H1 (cell line): ENCODE measurements around the gene SIGLEC14. TPM values are rescaled to one million over a fixed set of nuclear protein-coding genes. Genes with fewer than 3 reads are reported as not detected.

Experiments used
- ASH2L ChIP-seq: fragments of 200-600, 300-600 bp; sonication (generic); IDR thresholded peaks from one replicate; pipeline ENCODE4 v1.7.1; 2017; ENCODE audit warnings: low read length
- EGR1 ChIP-seq: IDR thresholded peaks from 2 replicates; pipeline ENCODE4 v1.6.1; 2011; ENCODE audit warnings: low read depth, low read length, borderline replicate concordance
- KDM5A ChIP-seq: fragments of 200-600 bp; IDR thresholded peaks from 2 replicates; pipeline ENCODE4 v1.7.1; 2012; ENCODE audit warnings: mild to moderate bottlenecking, low read length, inconsistent platforms, mixed read lengths
- NRF1 ChIP-seq: IDR thresholded peaks from 2 replicates; pipeline ENCODE4 v1.6.1; 2011; ENCODE audit warnings: mild to moderate bottlenecking, low read depth, low read length, improper control_type of control experiment
- TCF12 ChIP-seq: IDR thresholded peaks from 2 replicates; pipeline ENCODE4 v1.6.1; 2011; ENCODE audit warnings: low read depth, mild to moderate bottlenecking, low read length
- polyA plus RNA-seq, 7 experiments: library from polyadenylated mRNA; depleted of rRNA in 3 of 7; stranded (reverse) in 5 of 7; unstranded in 2 of 7; fragments of >200 nt in 5 of 7; fragments of 200-250 nt in 2 of 7; gene quantifications; 1 replicate in 5 of 7; 2 replicates in 1 of 7; 4 replicates in 1 of 7; pipeline versions ENCODE4 v1.2.1 to v1.2.3, GENCODE V29; 2011 to 2013; ENCODE audit warnings: missing spikeins in 2 of 7, mixed read lengths in 2 of 7
- total RNA-seq: library from RNA; stranded (reverse); fragmentation: NEBNext Ultra II Directional; extraction: Animal tissue kit (Norgen Biotek cat#: 25700); gene quantifications from 2 replicates; pipeline ENCODE4 v1.2.1, GENCODE V29; 2021
- TF ChIP-seq, protein P1 (sequence below): fragments of 300-600 bp; sonication (generic); IDR thresholded peaks from 2 replicates; pipeline ENCODE4 v1.7.1; 2012; ENCODE audit warnings: low read length, moderate library complexity, mild to moderate bottlenecking, inconsistent platforms; ENCODE audit not compliant: insufficient replicate concordance

Gene SIGLEC14
- total and polyA plus RNA-seq, 2 of the 8 experiments (the other 6 are each of a cell fraction or from before 2014, with no cell fraction given), result not detected

DNA sequence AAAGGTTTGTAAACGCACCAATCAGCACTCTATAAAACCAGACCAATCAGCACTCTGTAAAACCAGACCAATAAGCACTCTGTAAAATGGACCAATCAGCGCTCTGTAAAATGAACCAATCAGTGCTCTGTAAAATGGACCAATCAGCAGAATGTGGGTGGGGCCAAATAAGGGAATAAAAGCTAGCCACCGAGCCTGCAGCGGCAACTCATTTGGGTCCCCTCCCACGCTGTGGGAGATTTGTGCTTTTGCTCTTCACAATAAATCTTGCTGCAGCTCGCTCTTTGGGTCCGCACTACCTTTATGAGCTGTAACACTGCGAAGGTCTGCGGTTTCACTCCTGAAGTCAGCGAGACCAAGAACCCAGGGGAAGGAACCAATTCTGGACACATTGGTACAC, 47.5 kb downstream of the SIGLEC14 start (continued):
- TF ChIP-seq, protein P1, sequence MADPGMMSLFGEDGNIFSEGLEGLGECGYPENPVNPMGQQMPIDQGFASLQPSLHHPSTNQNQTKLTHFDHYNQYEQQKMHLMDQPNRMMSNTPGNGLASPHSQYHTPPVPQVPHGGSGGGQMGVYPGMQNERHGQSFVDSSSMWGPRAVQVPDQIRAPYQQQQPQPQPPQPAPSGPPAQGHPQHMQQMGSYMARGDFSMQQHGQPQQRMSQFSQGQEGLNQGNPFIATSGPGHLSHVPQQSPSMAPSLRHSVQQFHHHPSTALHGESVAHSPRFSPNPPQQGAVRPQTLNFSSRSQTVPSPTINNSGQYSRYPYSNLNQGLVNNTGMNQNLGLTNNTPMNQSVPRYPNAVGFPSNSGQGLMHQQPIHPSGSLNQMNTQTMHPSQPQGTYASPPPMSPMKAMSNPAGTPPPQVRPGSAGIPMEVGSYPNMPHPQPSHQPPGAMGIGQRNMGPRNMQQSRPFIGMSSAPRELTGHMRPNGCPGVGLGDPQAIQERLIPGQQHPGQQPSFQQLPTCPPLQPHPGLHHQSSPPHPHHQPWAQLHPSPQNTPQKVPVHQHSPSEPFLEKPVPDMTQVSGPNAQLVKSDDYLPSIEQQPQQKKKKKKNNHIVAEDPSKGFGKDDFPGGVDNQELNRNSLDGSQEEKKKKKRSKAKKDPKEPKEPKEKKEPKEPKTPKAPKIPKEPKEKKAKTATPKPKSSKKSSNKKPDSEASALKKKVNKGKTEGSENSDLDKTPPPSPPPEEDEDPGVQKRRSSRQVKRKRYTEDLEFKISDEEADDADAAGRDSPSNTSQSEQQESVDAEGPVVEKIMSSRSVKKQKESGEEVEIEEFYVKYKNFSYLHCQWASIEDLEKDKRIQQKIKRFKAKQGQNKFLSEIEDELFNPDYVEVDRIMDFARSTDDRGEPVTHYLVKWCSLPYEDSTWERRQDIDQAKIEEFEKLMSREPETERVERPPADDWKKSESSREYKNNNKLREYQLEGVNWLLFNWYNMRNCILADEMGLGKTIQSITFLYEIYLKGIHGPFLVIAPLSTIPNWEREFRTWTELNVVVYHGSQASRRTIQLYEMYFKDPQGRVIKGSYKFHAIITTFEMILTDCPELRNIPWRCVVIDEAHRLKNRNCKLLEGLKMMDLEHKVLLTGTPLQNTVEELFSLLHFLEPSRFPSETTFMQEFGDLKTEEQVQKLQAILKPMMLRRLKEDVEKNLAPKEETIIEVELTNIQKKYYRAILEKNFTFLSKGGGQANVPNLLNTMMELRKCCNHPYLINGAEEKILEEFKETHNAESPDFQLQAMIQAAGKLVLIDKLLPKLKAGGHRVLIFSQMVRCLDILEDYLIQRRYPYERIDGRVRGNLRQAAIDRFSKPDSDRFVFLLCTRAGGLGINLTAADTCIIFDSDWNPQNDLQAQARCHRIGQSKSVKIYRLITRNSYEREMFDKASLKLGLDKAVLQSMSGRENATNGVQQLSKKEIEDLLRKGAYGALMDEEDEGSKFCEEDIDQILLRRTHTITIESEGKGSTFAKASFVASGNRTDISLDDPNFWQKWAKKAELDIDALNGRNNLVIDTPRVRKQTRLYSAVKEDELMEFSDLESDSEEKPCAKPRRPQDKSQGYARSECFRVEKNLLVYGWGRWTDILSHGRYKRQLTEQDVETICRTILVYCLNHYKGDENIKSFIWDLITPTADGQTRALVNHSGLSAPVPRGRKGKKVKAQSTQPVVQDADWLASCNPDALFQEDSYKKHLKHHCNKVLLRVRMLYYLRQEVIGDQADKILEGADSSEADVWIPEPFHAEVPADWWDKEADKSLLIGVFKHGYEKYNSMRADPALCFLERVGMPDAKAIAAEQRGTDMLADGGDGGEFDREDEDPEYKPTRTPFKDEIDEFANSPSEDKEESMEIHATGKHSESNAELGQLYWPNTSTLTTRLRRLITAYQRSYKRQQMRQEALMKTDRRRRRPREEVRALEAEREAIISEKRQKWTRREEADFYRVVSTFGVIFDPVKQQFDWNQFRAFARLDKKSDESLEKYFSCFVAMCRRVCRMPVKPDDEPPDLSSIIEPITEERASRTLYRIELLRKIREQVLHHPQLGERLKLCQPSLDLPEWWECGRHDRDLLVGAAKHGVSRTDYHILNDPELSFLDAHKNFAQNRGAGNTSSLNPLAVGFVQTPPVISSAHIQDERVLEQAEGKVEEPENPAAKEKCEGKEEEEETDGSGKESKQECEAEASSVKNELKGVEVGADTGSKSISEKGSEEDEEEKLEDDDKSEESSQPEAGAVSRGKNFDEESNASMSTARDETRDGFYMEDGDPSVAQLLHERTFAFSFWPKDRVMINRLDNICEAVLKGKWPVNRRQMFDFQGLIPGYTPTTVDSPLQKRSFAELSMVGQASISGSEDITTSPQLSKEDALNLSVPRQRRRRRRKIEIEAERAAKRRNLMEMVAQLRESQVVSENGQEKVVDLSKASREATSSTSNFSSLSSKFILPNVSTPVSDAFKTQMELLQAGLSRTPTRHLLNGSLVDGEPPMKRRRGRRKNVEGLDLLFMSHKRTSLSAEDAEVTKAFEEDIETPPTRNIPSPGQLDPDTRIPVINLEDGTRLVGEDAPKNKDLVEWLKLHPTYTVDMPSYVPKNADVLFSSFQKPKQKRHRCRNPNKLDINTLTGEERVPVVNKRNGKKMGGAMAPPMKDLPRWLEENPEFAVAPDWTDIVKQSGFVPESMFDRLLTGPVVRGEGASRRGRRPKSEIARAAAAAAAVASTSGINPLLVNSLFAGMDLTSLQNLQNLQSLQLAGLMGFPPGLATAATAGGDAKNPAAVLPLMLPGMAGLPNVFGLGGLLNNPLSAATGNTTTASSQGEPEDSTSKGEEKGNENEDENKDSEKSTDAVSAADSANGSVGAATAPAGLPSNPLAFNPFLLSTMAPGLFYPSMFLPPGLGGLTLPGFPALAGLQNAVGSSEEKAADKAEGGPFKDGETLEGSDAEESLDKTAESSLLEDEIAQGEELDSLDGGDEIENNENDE, result no peak
- no peak for TF ChIP-seq KDM5A
- no peak for TF ChIP-seq TCF12
- TF ChIP-seq EGR1, result no peak
- TF ChIP-seq NRF1, result no peak
- no peak for TF ChIP-seq ASH2L
